Pulmonary artery endothelial cell (primary cell): Measurements from ENCODE around the gene CA5A. TPM values are rescaled to one million over a fixed set of nuclear protein-coding genes. Genes with fewer than 3 reads are reported as not detected.
"Not testable (repeated sequence)": the region's sequence is repeated elsewhere in the genome, so short reads cannot be mapped to it uniquely, and the experiment has no call there.

Experiments
- DNase-seq: peaks from one replicate; pipeline ENCODE4 v3.0.0-alpha.2; 2011; ENCODE audit warnings: low read depth, low spot score
- total RNA-seq: library from RNA; depleted of rRNA; stranded (reverse); fragments of >200 nt; gene quantifications from 2 replicates; pipeline ENCODE4 v1.2.3, GENCODE V29; 2014

The CA5A gene
- total RNA-seq, 1 donor from 2014 or later = not detected

DNA sequence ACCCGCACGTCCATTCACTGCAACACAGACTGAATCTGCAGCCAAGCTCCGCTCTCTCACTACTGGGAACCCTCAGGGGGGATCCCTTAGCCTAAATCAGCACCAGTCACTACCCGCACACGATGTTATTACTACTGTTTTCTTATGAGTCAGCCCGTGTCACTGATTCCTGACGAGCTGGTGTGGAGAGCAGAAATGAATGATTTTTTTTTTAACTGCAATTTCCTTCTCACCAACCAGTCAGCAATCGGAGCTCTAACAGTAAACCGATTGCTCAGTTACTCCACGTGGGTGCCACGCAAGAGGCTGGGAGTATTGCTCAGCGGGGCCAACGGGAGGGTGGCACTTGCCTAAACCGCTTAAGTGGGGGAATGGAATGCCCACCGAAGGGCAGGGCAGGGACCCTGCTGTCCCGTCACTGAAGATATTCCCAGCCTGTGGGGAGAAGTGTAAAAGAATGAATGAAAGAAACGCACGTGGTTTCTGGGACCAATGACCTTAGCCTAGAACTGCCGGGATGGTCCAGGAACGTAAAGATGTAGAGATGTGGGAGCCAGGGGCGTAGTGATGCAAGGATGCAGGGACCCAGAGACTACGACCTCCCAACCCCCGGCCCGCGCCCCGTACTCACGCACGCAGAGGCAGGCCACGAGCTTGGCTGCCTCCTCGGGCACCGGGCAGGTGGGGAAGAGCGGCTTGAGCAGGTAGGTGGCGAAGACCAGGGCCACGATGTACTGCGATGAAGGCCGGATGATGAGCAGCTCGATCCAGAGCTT is 67.9 kb downstream of the CA5A start:
- peak; percentile 52 for DNase-seq

DNA sequence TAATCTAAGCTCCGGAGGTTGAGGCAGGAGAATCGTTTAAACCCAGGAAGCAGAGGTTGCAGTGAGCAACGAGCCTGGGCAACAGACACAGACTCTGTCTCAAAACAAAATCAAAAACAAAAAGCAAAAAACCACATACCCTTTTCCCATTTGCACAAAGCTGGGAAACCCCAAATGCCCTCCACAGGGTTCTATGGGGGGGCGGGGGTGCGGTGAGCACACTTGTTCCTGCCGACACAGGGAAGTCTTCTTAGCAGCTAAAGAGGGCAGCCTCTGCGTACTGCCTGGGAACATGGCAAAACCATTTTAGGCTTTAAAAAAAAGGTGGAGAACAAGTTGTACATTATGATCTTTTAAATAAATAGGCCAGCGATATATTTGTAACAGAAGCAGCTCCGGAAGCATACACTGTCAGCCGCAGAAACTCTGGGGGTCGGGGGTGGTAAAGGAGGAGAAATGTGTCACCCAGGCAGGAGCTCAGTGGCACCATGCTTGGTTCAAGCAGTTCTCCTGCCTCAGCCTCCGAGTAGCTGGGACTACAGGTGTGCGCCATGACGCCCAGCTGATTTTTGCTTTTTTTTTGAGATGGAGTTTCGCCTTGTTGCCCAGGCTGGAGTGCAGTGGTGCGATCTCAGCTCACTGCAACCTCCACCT is 70.3 kb downstream of the CA5A start:
- DNase-seq = not testable (repeated sequence)

GRCh38 chr16:87864331-87864989 is 71.9 kb downstream of the CA5A start:
- DNase-seq = no peak

- not testable (repeated sequence) for DNase-seq
These were observed 73.0 kb downstream of the CA5A start for GRCh38 chr16:87863327-87863635.

DNA sequence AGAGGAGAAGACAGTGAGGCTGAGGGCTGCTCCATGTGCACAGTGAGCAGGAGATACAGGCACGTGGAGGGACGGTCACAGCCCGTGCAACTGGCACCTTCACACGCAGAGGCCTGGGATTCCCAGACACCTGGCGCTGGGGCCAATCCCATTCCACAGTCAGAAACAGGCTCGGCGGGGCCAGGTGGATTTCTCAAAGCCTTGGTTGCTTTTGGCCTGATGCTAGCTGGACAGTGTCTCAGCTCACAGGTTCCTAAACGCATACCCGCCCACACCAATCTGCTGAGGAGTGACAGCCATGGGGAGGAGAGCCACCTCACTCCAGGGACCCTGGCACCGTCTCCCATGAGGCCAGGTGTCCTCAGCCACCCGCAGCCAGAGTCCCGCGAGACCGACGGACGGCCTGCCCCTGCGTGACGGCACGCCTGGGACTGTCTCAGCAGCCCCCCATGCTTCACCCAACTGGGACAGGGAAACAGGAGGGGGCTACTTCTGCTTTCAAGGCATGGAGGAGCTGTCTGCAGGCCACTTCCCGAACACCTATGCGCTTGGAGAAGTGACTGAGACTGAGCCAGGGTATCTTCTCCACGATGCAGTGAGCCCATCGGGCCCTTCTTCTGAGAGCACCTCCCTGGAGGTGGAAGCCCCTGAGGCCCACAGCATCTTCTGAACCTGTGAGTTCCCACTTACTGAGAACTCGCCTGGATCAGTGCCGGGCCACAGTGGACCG is 73.6 kb downstream of the CA5A start:
- DNase-seq = not testable (repeated sequence)

- not testable (repeated sequence) for DNase-seq
These were observed 74.8 kb downstream of the CA5A start for GRCh38 chr16:87861300-87862099.

DNA sequence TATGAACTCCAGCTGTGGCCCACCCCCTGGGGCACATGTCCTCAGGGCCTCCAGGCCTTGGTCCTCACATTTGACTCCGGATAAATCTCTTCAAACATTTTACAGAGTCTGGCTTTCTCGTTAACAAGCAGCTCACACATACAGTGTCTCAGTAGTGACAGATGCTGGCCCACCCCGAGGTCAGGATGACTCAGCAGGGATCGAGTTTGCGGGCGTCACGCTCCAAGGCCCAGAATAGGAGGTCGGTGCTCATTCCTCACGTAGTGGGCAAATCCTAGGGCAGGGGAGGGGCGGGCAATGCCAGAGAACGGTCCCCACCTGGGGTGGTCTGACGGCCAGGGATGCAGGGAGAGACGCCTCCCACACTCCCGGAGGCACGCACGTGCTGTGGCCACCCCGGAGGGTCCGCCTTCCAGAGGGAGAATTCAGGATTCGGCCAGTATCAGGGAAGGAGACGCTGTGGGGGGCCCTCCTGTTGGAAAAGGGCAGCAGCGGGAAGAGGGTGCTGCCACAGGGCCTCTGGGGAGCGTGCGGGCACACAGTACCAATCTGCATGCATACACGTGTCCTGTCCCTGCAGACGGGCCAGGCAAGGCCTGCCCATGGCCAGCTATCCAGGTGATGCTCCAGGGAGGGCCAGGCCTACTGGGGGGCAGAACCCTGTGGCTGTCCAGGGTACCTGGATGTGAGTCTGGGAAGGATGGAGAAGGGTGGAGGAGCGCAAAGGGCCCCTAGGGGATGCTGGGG is 75.6 kb downstream of the CA5A start:
- no peak for DNase-seq

DNA sequence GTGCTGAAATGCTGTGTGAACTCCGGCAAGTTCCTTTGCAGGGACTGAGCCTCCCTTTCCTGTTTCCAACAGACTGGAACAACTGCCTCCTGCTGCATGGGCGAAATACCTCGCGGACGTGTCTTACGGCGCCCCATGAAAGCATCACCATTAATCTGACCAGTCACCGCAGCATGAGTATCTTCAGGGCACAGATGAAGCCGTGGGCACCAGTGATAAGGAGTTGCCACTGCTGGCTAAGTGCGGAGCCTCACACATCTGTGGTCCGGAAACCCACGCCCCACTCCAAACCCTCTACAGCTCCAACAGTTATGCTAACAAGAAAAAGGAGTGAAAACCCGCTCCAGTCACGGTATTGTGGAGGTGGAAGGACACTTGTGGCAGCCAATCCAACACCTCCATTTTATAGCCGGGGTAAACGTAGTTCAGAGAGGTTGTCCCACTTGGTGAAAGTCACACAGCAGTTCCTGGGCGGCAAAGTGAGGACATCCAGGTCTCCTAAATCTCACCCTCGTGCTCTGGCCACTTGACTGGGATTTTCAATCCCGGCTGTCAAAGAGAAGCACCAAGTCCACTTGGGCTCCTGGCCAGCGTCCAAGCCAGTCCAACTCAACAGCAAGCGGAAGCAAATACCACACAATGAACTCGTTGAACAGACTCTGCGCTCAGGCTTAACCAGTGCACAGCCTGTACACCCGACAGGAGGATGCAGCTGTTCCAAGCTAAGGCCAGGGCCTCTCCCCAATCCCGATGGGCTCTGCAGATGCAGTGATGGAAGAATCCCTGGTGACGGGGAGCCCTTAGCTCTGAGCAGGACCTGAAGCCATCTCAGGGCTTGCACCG is 78.0 kb downstream of the CA5A start:
- not testable (repeated sequence) for DNase-seq

DNA sequence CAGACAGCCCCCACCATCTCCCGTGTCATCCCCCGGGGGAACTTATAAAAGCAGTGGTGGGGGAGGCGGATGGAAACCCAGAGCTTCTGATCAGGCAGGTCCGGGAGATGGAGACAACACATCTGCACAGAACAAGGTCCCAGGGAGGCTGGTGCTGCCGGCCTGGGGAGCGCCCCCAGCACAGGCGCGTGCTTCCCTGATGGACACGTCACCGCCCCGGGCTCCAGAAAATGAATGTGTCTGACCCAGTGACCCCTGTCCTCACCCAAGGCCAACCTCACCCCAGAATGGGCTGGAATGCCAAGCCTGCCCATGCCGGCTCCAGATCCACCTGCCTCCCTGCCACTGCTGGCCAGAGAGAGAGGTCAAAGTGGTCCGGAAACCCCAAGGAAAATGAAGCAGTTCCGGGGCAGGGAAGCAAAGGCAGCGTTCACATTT is 79.5 kb downstream of the CA5A start:
- no peak for DNase-seq

DNA sequence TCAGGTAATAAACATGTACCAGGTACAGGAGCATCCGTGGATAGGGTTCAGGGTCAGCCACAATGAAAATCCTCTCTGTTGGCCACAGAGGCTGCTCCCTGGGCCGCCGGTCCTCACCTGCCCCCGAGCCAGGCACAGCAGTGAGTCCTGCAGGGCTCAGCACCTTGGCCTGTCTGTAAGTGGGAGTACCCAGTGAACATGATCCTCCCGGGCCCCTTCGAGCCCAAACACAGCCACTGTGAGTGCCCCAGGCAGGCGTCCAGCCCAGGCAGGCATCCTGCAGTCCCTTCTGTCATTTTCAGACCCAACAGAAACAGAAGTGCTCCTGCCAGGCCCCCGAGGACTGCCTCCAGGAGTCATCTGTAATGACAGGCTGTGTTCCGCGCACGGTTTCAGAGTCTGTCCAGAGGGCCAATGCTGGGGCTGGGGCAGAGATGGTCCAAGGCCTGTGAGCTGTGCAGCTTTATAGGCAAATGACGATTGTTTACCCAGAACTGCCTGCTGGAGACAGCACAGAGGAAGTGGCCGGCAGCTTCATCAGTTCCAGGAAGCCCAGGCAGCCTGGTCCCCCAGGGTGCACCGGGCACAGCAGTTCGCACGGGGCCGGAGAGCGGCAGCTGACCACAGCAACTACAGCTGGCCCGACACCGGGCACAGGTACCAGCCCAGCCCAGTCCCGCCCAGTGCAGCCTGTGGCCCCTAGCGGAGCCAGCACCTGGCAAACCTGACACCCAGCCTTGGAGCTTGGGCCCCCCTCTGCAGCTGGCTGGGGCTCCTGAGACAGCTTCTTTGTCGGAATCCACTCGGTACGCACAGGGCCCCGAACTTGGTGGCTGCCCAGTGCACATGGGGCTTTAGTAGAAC is 80.2 kb downstream of the CA5A start:
- DNase-seq = no peak

GRCh38 chr16:87854907-87855683 is 81.2 kb downstream of the CA5A start:
- DNase-seq = no peak

- DNase-seq = no peak
These were observed 82.0 kb downstream of the CA5A start for GRCh38 chr16:87854053-87854906.

DNA sequence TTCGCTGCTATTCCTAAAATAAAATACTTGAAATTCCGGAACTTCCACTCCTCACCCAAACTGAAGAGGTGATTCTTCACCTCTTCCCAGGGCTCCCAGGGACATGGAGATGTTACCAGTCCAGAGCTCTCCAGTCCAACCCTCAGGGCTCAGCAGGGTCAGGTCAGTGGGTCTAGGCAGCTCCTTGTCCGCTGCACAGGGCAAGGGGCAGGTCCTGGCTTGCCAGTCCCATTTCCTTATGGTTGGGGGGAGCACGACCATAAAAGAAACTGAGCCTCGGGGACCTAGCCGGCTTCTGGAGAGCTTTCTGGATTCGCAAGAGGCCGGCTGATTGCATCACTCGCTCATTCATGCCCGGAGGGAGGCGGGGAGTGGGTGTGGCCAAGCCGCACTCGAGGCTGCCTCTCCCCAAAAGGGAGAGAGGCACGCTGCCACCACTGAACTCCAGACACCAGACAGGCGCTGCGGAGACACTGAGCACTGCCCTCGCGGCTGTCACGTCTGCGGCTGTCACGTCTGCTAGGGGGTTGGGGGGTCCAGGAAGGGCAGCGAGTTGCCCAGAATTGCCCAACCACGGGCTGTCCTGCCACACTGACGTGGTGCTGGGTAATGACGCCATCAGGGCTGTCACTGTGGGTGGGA is 82.8 kb downstream of the CA5A start:
- no peak for DNase-seq

- DNase-seq = no peak
These were observed 84.7 kb downstream of the CA5A start for GRCh38 chr16:87851601-87852000.

DNA sequence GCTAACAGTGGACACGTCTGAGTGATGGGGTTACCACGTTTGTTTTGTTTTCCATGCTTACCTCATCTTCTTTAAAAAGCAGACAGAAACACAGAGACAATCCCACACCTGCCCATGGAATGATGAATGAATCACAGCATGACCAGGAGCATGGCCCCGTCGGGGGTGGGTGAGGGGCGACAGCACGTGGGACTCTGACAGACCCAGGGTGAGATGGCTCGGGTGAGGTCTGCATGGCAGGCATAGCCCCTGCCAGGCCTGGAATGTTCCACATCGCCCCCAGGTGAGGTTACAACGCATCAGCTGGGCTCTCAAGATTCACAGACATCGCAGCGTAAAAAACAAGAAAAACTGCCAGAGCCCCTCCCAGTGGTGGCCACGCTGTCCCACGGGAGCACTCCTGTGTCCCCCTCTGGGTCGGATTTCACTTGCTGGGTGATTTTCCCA is 85.2 kb downstream of the CA5A start:
- no peak for DNase-seq
